HCT116 (cell line): ENCODE data around the gene RMI1. TPM values are rescaled to one million over a fixed set of nuclear protein-coding genes. Genes with fewer than 3 reads are reported as not detected.

Experiments used
- ATAC-seq: fragments of 200-7000 bp; cut with Tn5 transposase; 2 replicates; pipeline ENCODE4 v1.9.1; 2020; ENCODE audit warnings: mild to moderate bottlenecking, moderate library complexity
- BruUV-seq: library from RNA; stranded (reverse); fragments of 400-500 nt; replicated peaks from 2 replicates; lab custom pipeline; 2021; lab: Mats Ljungman, UMichigan
- CTCF ChIA-PET: fragments of 300-600 bp; sonication (Branson Sonifier 250); formaldehyde crosslinking; loops from one replicate; lab custom pipeline; 2021; ENCODE audit warnings: antibody characterized with exemption; lab: Charles Lee
- POLR2A ChIA-PET: fragments of 300-600, 350-600 bp; sonication (Branson Sonifier 250); formaldehyde crosslinking; loops from one replicate; lab custom pipeline; 2021; ENCODE audit warnings: antibody characterized with exemption; lab: Charles Lee
- RAD21 ChIA-PET, 2 experiments: fragments of 300-600 bp; sonication (Branson Sonifier 250); formaldehyde crosslinking; loops; one replicate each; lab custom pipeline; 2023; ENCODE audit warnings: low total read pairs in 2 of 2; ENCODE audit not compliant: uncharacterized antibody in 2 of 2, unreplicated experiment in 2 of 2, low non-redundant PET in 1 of 2; lab: Charles Lee
- DNase-seq: peaks from one replicate; pipeline ENCODE4 v3.0.0-alpha.2; 2010; ENCODE audit warnings: low read depth, low spot score
- H2AFZ ChIP-seq: fragments of 200-600 bp; shearing (Covaris generic), sonication (generic); 2 replicates; pipeline ENCODE4 v1.6.1; 2017; ENCODE audit warnings: low read depth, mixed run types, mixed read lengths, antibody characterized with exemption, low read length; ENCODE audit not compliant: poor library complexity, severe bottlenecking
- H3K27ac ChIP-seq: 2 replicates; pipeline ENCODE4 v1.5.1; 2012; ENCODE audit warnings: low read depth, low read length
- H3K27me3 ChIP-seq: fragments of 200-600 bp; sonication (generic); 2 replicates; pipeline ENCODE4 v1.6.1; 2016; ENCODE audit warnings: mixed run types, low read length, mixed read lengths; ENCODE audit not compliant: insufficient read depth
- H3K36me3 ChIP-seq, 2 experiments: fragments of 200-500 bp in 1 of 2; fragments of 200-600 bp in 1 of 2; sonication (Bioruptor generic) in 1 of 2; sonication (generic) in 1 of 2; 2 replicates each; pipeline versions ENCODE4 v1.5.1 to v1.6.1; 2014 to 2016; ENCODE audit warnings: low read length in 2 of 2, inconsistent platforms in 1 of 2, mixed read lengths in 1 of 2, mixed run types in 1 of 2; ENCODE audit not compliant: insufficient read depth in 2 of 2, control insufficient read depth in 1 of 2
- H3K4me1 ChIP-seq, 2 experiments: fragments of 200-600 bp in 1 of 2; sonication (generic) in 1 of 2; 2 replicates each; pipeline versions ENCODE4 v1.5.1 to v1.6.1; 2012 to 2017; ENCODE audit warnings: low read length in 2 of 2, inconsistent platforms in 1 of 2, mild to moderate bottlenecking in 1 of 2, mixed read lengths in 1 of 2, mixed run types in 1 of 2, moderate library complexity in 1 of 2; ENCODE audit not compliant: insufficient read depth in 2 of 2, control insufficient read depth in 1 of 2
- H3K4me2 ChIP-seq: fragments of 200-600 bp; sonication (generic); 2 replicates; pipeline ENCODE4 v1.6.1; 2017; ENCODE audit warnings: mixed run types, low read length, mixed read lengths
- H3K4me3 ChIP-seq, 2 experiments: fragments of 200-600 bp in 1 of 2; sonication (generic) in 1 of 2; replicated peaks in 1 of 2; 2 replicates each; pipeline ENCODE4 v1.5.1; 2011 to 2016; ENCODE audit warnings: low read length in 2 of 2, control low read depth in 1 of 2, low read depth in 1 of 2, mild to moderate bottlenecking in 1 of 2, mixed read lengths in 1 of 2, mixed run types in 1 of 2
- H3K79me2 ChIP-seq: fragments of 200-600 bp; sonication (generic); 2 replicates; pipeline ENCODE4 v1.6.1; 2017; ENCODE audit warnings: mild to moderate bottlenecking, mixed run types, low read length, moderate library complexity, mixed read lengths; ENCODE audit not compliant: insufficient read depth
- H3K9ac ChIP-seq: fragments of 200-600 bp; sonication (generic); 2 replicates; pipeline ENCODE4 v1.6.1; 2016; ENCODE audit warnings: low read length, mixed read lengths
- H3K9me2 ChIP-seq: fragments of 200-600 bp; sonication (generic), shearing (Covaris generic); 2 replicates; pipeline ENCODE4 v1.6.1; 2017; ENCODE audit warnings: mixed run types, mild to moderate bottlenecking, moderate library complexity; ENCODE audit not compliant: insufficient read depth
- H3K9me3 ChIP-seq, 2 experiments: fragments of 200-500 bp in 1 of 2; fragments of 200-600 bp in 1 of 2; sonication (Bioruptor generic) in 1 of 2; sonication (generic) in 1 of 2; 2 replicates each; pipeline ENCODE4 v1.6.1; 2014 to 2017; ENCODE audit warnings: low read length in 2 of 2, mixed read lengths in 2 of 2, inconsistent platforms in 1 of 2, low read depth in 1 of 2, mild to moderate bottlenecking in 1 of 2, mixed run types in 1 of 2, moderate library complexity in 1 of 2; ENCODE audit not compliant: control insufficient read depth in 1 of 2, insufficient read depth in 1 of 2
- H4K20me1 ChIP-seq: fragments of 200-600 bp; sonication (generic), shearing (Covaris generic); 2 replicates; pipeline ENCODE4 v1.6.1; 2017; ENCODE audit warnings: mixed run types, mild to moderate bottlenecking, moderate library complexity; ENCODE audit not compliant: insufficient read depth
- CBX3 ChIP-seq: IDR thresholded peaks from 2 replicates; pipeline ENCODE4 v1.6.1; 2012; ENCODE audit warnings: low read depth
- CEBPB ChIP-seq: IDR thresholded peaks from 2 replicates; pipeline ENCODE4 v1.6.1; 2012; ENCODE audit warnings: low read depth
- EGR1 ChIP-seq: IDR thresholded peaks from 2 replicates; pipeline ENCODE4 v1.6.1; 2012; ENCODE audit warnings: low read depth
- ELF1 ChIP-seq: IDR thresholded peaks from 2 replicates; pipeline ENCODE4 v1.6.1; 2012; ENCODE audit warnings: low read depth, borderline replicate concordance
- EZH2 ChIP-seq: fragments of 200-600 bp; sonication (generic); IDR thresholded peaks from 2 replicates; pipeline ENCODE4 v1.6.1; 2017; ENCODE audit warnings: antibody characterized with exemption, mixed run types
- EZH2phosphoT487 ChIP-seq: fragments of 200-600 bp; IDR thresholded peaks from 2 replicates; pipeline ENCODE4 v1.6.1; 2018; ENCODE audit warnings: antibody characterized with exemption, borderline replicate concordance
- FOSL1 ChIP-seq: IDR thresholded peaks from 2 replicates; pipeline ENCODE4 v1.6.1; 2012; ENCODE audit warnings: low read depth
- JUND ChIP-seq: IDR thresholded peaks from 2 replicates; pipeline ENCODE4 v1.6.1; 2012
- POLR2A ChIP-seq: IDR thresholded peaks from 2 replicates; pipeline ENCODE4 v1.7.0; 2011; ENCODE audit warnings: borderline replicate concordance; ENCODE audit not compliant: insufficient read depth, insufficient read length; ENCODE audit errors: extremely low read depth
- POLR2AphosphoS5 ChIP-seq: IDR thresholded peaks from 2 replicates; pipeline ENCODE4 v1.6.1; 2011; ENCODE audit warnings: mild to moderate bottlenecking, low read depth, low read length, moderate library complexity
- SP1 ChIP-seq: IDR thresholded peaks from 2 replicates; pipeline ENCODE4 v1.6.1; 2012; ENCODE audit warnings: low read depth
- SRF ChIP-seq: IDR thresholded peaks from 2 replicates; pipeline ENCODE4 v1.6.1; 2012; ENCODE audit warnings: low read depth
- YY1 ChIP-seq: IDR thresholded peaks from 2 replicates; pipeline ENCODE4 v1.6.1; 2011; ENCODE audit warnings: low read length, low read depth, moderate library complexity, mild to moderate bottlenecking; ENCODE audit not compliant: insufficient replicate concordance; ENCODE audit errors: extremely low read depth
- intact Hi-C: fragments of 100-400 bp; cut with micrococcal nuclease; formaldehyde crosslinking; loops from 2 replicates; pipeline ENCODE4 v1.10.0; 2022
- total RNA-seq: library from RNA; stranded (reverse); gene quantifications from one replicate; pipeline ENCODE4 v1.2.1, GENCODE V29; 2021; ENCODE audit not compliant: unreplicated experiment
- TF ChIP-seq, protein P1 (sequence below): IDR thresholded peaks from 2 replicates; pipeline ENCODE4 v1.6.1; 2011; ENCODE audit warnings: mild to moderate bottlenecking, low read length, moderate library complexity; ENCODE audit not compliant: insufficient replicate concordance; ENCODE audit errors: extremely low read depth
- TF ChIP-seq, protein P2 (sequence below): IDR thresholded peaks from 2 replicates; pipeline ENCODE4 v1.6.1; 2012
- TF ChIP-seq, protein P3 (sequence below), 3 experiments: fragments of 200-600 bp in 1 of 3; sonication (generic) in 1 of 3; IDR thresholded peaks in 2 of 3; conservative IDR thresholded peaks in 1 of 3; 2 replicates each; pipeline ENCODE4 v1.5.1; 2012 to 2017; ENCODE audit warnings: low read depth in 2 of 3, low read length in 2 of 3, antibody characterized with exemption in 1 of 3, borderline replicate concordance in 1 of 3, control low read depth in 1 of 3, mild to moderate bottlenecking in 1 of 3, mixed read lengths in 1 of 3, mixed run types in 1 of 3, moderate library complexity in 1 of 3; ENCODE audit not compliant: insufficient read depth in 1 of 3
- TF ChIP-seq, protein P4 (sequence below): IDR thresholded peaks from 2 replicates; pipeline ENCODE4 v1.6.1; 2012

RMI1 gene
- total RNA-seq, 1 experiment from 2014 or later, result 26.8 TPM

DNA sequence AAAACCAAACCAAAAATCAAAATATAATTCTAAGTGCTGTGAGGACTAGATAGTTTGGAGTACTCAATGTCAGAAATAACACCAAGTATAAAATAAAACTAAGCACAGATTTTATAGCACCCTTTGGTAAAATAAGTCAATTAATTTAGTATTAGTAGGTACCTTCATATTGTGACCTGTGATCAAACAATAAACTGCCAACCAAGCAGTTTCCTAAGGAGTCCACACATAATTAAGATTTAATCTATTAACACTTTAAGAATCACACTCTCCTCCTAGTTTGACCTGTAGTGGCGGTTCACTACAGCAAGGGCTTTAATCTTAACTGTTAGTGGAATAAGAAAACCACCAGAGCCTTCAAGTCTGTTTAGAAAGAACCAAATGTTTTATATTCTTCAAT is 3.4 kb upstream of the RMI1 start:
- no TSS peak for BruUV-seq
- intact Hi-C loops, result no loop called here
- ChIA-PET POLR2A (no interaction called here), RAD21 (no interaction called here), CTCF (no interaction called here)
- Histone ChIP-seq H3K9ac (no peak overlapping the region), H3K27me3 (no peaks in the 10 kb centered on the region), H3K79me2 (peaks cover 96% of the 10 kb centered on the region), H3K9me2 (no peaks in the 10 kb centered on the region), H4K20me1 (peaks cover 68% of the 10 kb centered on the region), H2AFZ (no peak overlapping the region), H3K36me3 (peaks cover 56 to 69% of the 10 kb centered on the region in 2 experiments), H3K4me3 (no peak overlapping the region), H3K27ac (no peak overlapping the region), H3K4me2 (no peak overlapping the region; the same call in 1 of the 2 replicates), H3K4me1 (peaks cover 4 to 19% of the 10 kb centered on the region in 2 experiments; a peak in 3 of 4 replicates), H3K9me3 (no peaks in the 10 kb centered on the region)
- TF ChIP-seq SRF, result no peak
- TF ChIP-seq SP1, result no peak
- no peak for TF ChIP-seq POLR2A
- TF ChIP-seq, protein P1, sequence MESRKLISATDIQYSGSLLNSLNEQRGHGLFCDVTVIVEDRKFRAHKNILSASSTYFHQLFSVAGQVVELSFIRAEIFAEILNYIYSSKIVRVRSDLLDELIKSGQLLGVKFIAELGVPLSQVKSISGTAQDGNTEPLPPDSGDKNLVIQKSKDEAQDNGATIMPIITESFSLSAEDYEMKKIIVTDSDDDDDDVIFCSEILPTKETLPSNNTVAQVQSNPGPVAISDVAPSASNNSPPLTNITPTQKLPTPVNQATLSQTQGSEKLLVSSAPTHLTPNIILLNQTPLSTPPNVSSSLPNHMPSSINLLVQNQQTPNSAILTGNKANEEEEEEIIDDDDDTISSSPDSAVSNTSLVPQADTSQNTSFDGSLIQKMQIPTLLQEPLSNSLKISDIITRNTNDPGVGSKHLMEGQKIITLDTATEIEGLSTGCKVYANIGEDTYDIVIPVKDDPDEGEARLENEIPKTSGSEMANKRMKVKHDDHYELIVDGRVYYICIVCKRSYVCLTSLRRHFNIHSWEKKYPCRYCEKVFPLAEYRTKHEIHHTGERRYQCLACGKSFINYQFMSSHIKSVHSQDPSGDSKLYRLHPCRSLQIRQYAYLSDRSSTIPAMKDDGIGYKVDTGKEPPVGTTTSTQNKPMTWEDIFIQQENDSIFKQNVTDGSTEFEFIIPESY, result no peak
- no peak for TF ChIP-seq YY1
- no peak for TF ChIP-seq EGR1
- no peak for TF ChIP-seq CBX3
- no peak for TF ChIP-seq ELF1
- TF ChIP-seq, protein P2, sequence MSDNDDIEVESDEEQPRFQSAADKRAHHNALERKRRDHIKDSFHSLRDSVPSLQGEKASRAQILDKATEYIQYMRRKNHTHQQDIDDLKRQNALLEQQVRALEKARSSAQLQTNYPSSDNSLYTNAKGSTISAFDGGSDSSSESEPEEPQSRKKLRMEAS, result no peak
- TF ChIP-seq EZH2phosphoT487, result no peak
- TF ChIP-seq CEBPB, result no peak
- TF ChIP-seq FOSL1, result no peak
- no peak for TF ChIP-seq JUND
- TF ChIP-seq, protein P3, sequence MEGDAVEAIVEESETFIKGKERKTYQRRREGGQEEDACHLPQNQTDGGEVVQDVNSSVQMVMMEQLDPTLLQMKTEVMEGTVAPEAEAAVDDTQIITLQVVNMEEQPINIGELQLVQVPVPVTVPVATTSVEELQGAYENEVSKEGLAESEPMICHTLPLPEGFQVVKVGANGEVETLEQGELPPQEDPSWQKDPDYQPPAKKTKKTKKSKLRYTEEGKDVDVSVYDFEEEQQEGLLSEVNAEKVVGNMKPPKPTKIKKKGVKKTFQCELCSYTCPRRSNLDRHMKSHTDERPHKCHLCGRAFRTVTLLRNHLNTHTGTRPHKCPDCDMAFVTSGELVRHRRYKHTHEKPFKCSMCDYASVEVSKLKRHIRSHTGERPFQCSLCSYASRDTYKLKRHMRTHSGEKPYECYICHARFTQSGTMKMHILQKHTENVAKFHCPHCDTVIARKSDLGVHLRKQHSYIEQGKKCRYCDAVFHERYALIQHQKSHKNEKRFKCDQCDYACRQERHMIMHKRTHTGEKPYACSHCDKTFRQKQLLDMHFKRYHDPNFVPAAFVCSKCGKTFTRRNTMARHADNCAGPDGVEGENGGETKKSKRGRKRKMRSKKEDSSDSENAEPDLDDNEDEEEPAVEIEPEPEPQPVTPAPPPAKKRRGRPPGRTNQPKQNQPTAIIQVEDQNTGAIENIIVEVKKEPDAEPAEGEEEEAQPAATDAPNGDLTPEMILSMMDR (IDR thresholded peaks at IDR 0.05 in 2 of 3, conservative IDR thresholded peaks at IDR 0.05 in 1 of 3; ENCODE audit: borderline replicate concordance in 1 of 3, insufficient read depth in 1 of 3, low read depth in 2 of 3, low read length in 2 of 3), result no peak
- TF ChIP-seq POLR2AphosphoS5, result no peak
- TF ChIP-seq, protein P4, sequence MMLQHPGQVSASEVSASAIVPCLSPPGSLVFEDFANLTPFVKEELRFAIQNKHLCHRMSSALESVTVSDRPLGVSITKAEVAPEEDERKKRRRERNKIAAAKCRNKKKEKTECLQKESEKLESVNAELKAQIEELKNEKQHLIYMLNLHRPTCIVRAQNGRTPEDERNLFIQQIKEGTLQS, result no peak
- TF ChIP-seq EZH2, result no peak
- no peak for ATAC-seq
- no peak for DNase-seq
